Ascending aorta (tissue), 2 donors: ENCODE results near the gene SCMH1. TPM values are rescaled to one million over a fixed set of nuclear protein-coding genes. Genes with fewer than 3 reads are reported as not detected.
A peak's percentile ranks its signal among the peaks of the same experiment; 100 is the strongest.

ENCODE experiments used
- DNase-seq, 2 donors: peaks; one replicate each; pipeline ENCODE4 v3.0.0-alpha.2; 2019; ENCODE audit warnings: low spot score in 2 of 2
- H3K27ac ChIP-seq, 2 donors: fragments of 200-600 bp; sonication (generic); one replicate each; pipeline ENCODE4 v1.5.1; 2016 to 2017; ENCODE audit warnings: mild to moderate bottlenecking in 1 of 2
- H3K27me3 ChIP-seq: fragments of 200-600 bp; sonication (generic); one replicate; pipeline ENCODE4 v1.5.1; 2017
- H3K36me3 ChIP-seq, 2 donors: fragments of 200-600 bp; sonication (generic); one replicate each; pipeline ENCODE4 v1.5.1; 2016
- H3K4me1 ChIP-seq, 2 donors: fragments of 200-600 bp; sonication (generic); one replicate each; pipeline ENCODE4 v1.5.1; 2016 to 2017; ENCODE audit warnings: mild to moderate bottlenecking in 1 of 2
- H3K4me3 ChIP-seq, 2 donors: fragments of 200-600 bp; sonication (generic); one replicate each; pipeline ENCODE4 v1.5.1; 2016 to 2017; ENCODE audit warnings: mild to moderate bottlenecking in 1 of 2
- H3K9me3 ChIP-seq, 2 donors: fragments of 200-600 bp; sonication (generic); one replicate each; pipeline ENCODE4 v1.5.1; 2016
- CTCF ChIP-seq, 3 experiments: fragments of 200-600 bp in 2 of 3; fragments of 450-650 bp in 1 of 3; sonication (generic) in 2 of 3; IDR thresholded peaks; one replicate each; pipeline ENCODE4 v1.5.1; 2016 to 2019; ENCODE audit warnings: antibody characterized with exemption in 3 of 3, mild to moderate bottlenecking in 1 of 3, moderate library complexity in 1 of 3
- intact Hi-C: fragments of 100-400 bp; cut with DNase I; formaldehyde crosslinking; loops from one replicate; pipeline ENCODE4 v1.15.1; 2023
- total RNA-seq: library from RNA; depleted of rRNA; stranded (reverse); fragments of >200 nt; gene quantifications from one replicate; pipeline ENCODE4 v1.1.0, GENCODE V29; 2016

The SCMH1 gene
- total RNA-seq, 1 donor from 2014 or later = 55.9 TPM

GRCh38 chr1:41024953-41025352 is 217.2 kb downstream of the SCMH1 start:
- TF ChIP-seq CTCF (IDR thresholded peaks at IDR 0.05) = no peak
- no peak overlapping the region for H3K4me3 ChIP-seq
- no peaks in the 10 kb centered on the region for H3K27me3 ChIP-seq
- no peak for DNase-seq
- intact Hi-C loops = no loop called here
- H3K27ac ChIP-seq = no peak overlapping the region
- peaks cover 0 to 3% of the 10 kb centered on the region in 2 donors for H3K4me1 ChIP-seq
- peaks cover 17 to 40% of the 10 kb centered on the region in 2 donors for H3K36me3 ChIP-seq
- no peaks in the 10 kb centered on the region for H3K9me3 ChIP-seq

GRCh38 chr1:41023279-41023990 is 218.7 kb downstream of the SCMH1 start:
- Histone ChIP-seq H3K27me3 (no peaks in the 10 kb centered on the region), H3K36me3 (peaks cover 13 to 39% of the 10 kb centered on the region in 2 donors), H3K9me3 (no peaks in the 10 kb centered on the region), H3K4me1 (peaks cover 0 to 3% of the 10 kb centered on the region in 2 donors), H3K4me3 (no peak overlapping the region), H3K27ac (peak overlapping the region in 1 of 2 donors; percentile 32)
- DNase-seq = no peak
- TF ChIP-seq CTCF (IDR thresholded peaks at IDR 0.05) = peak in 2 of 3 experiments; percentile 23 to 33
- intact Hi-C loops = no loop called here

- H3K36me3 ChIP-seq = peaks cover 11 to 39% of the 10 kb centered on the region in 2 donors
- no peaks in the 10 kb centered on the region for H3K9me3 ChIP-seq
- H3K4me3 ChIP-seq = no peak overlapping the region
- H3K4me1 ChIP-seq = peaks cover 0 to 3% of the 10 kb centered on the region in 2 donors
- DNase-seq = no peak
- no peak for TF ChIP-seq CTCF (IDR thresholded peaks at IDR 0.05)
- intact Hi-C loops = no loop called here
- H3K27ac ChIP-seq = no peak overlapping the region
- H3K27me3 ChIP-seq = no peaks in the 10 kb centered on the region
Measured at GRCh38 chr1:41022424-41022823, 219.7 kb downstream of the SCMH1 start.

- Histone ChIP-seq H3K27me3 (no peaks in the 10 kb centered on the region), H3K4me3 (no peak within 1 kb of the TSS), H3K36me3 (peaks cover 14 to 41% of the 10 kb centered on the region in 2 donors), H3K9me3 (no peaks in the 10 kb centered on the region), H3K27ac (peak within 1 kb of the TSS in 1 of 2 donors; percentile 36), H3K4me1 (peaks cover 0 to 3% of the 10 kb centered on the region in 2 donors)
- TF ChIP-seq CTCF (IDR thresholded peaks at IDR 0.05) = no peak
- intact Hi-C loops = no loop called here
- DNase-seq = no peak
Measured at GRCh38 chr1:41021526-41022308, 220.4 kb downstream of the SCMH1 start, which contains the start of gene SLFNL1. TSS of gene SLFNL1 (minus strand) at chr1:41021725. CDS start at chr1:41020660, 1,065 bp downstream.

- no peak for TF ChIP-seq CTCF (IDR thresholded peaks at IDR 0.05)
- Histone ChIP-seq H3K4me3 (no peak overlapping the region), H3K27me3 (no peaks in the 10 kb centered on the region), H3K4me1 (peaks cover 0 to 3% of the 10 kb centered on the region in 2 donors), H3K36me3 (peaks cover 21 to 41% of the 10 kb centered on the region in 2 donors), H3K9me3 (no peaks in the 10 kb centered on the region), H3K27ac (peak overlapping the region in 1 of 2 donors; percentile 36)
- intact Hi-C loops = no loop called here
- no peak for DNase-seq
Measured at GRCh38 chr1:41020654-41021053, 221.5 kb downstream of the SCMH1 start.
